Measurements from ENCODE around the gene MBOAT1. TPM values are rescaled to one million over a fixed set of nuclear protein-coding genes. Genes with fewer than 3 reads are reported as not detected.

MBOAT1 gene, protein sequence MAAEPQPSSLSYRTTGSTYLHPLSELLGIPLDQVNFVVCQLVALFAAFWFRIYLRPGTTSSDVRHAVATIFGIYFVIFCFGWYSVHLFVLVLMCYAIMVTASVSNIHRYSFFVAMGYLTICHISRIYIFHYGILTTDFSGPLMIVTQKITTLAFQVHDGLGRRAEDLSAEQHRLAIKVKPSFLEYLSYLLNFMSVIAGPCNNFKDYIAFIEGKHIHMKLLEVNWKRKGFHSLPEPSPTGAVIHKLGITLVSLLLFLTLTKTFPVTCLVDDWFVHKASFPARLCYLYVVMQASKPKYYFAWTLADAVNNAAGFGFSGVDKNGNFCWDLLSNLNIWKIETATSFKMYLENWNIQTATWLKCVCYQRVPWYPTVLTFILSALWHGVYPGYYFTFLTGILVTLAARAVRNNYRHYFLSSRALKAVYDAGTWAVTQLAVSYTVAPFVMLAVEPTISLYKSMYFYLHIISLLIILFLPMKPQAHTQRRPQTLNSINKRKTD
- total RNA-seq, result 0.82 and 2.0 TPM in 2 replicates

DNA sequence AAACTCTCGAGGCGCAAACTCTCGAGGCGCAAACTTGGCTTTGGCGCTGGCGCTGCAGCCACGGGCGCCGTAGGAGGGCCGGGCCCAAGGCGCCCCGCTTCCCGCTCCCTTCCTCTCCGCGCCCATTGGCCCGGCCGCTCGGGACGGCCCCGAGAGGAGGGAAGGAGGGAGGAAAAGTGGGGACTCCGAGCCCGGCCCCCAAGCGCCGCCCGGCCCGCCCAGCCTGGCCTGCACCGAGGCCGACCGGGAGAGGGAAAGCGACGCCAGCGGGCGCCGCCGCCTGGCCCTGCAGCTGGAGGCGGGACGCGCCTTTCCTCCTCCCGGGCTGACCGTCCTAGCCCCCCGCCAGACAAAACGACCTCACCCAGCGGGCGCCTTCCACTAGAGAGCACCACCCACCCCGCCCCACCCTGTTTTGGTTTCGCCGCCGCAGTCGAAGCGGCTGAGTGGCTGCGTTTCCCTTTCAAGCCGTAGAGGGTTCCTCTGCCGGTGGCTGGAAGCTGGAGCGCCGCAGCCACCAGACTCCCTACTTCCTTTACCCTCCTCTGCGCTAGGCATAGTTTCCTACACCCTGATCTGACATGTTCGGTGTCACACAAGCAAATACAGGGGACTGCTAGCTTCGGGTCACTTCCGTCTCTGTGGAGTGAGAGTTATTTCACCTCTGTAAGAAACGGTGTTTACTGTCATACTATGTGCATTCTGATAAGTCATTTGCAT lies at the start of gene MBOAT1:
Gene MBOAT1 (minus strand): TSS at position 78 of the 720 bp plus-strand sequence. CDS start 235 bp downstream, outside the sequence.

Other genes with a start within 250 kb of the MBOAT1 start
- gene E2F3, start 189.4 kb upstream of the MBOAT1 start, total RNA-seq, result 4.4 and 5.1 TPM in 2 replicates